ENCODE data around the gene CCDC43. TPM values are rescaled to one million over a fixed set of nuclear protein-coding genes. Genes with fewer than 3 reads are reported as not detected.
"Not testable (repeated sequence)": the region's sequence is repeated elsewhere in the genome, so short reads cannot be mapped to it uniquely, and the experiment has no call there.

The CCDC43 gene
- total RNA-seq, 3 donors from 2014 or later, result 14.3 to 19.1 (median 18.7) TPM

GRCh38 chr17:44636562-44636961, 53.0 kb downstream of the CCDC43 start:
- no peak for ATAC-seq
- Histone ChIP-seq H3K36me3 (ENCODE audit: low read depth) (no peaks in the 10 kb centered on the region), H3K4me1 (ENCODE audit: low read depth) (no peaks in the 10 kb centered on the region), H3K4me3 (no peak overlapping the region), H3K9me3 (no peaks in the 10 kb centered on the region)
- intact Hi-C loops (cut with DNase I, micrococcal nuclease), result loop anchor here in 1 of 2 donors (5.0 kb wide), 1 partner anchor 104 kb away; no protein-coding TSS in a partner anchor
- no peak for TF ChIP-seq CTCF (IDR thresholded peaks at IDR 0.05)
- DNase-seq, result no peak

DNA sequence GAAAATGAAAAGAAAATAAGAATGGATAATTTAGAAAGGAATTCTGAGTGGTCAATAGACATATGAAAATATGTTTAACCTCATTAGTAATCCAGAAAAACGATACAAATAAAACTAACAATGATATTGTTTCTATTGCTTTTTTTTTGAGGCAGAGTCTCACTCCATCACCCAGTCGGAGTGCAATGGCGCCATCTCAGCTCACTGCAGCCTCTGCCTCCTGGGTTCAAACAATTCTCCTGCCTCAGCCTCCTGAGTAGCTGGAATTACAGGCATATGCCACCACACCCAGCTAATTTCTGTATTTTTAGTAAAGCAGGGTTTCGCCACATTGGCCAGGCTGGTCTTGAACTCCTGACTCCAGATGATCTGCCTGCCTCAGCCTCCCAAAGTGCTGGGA, 55.2 kb downstream of the CCDC43 start:
- intact Hi-C loops (cut with DNase I, micrococcal nuclease); H3K4me3 ChIP-seq; ATAC-seq: not testable (repeated sequence)

GRCh38 chr17:44633998-44634397, 55.6 kb downstream of the CCDC43 start:
- H3K36me3 ChIP-seq (ENCODE audit: low read depth), result no peaks in the 10 kb centered on the region
- no peaks in the 10 kb centered on the region for H3K4me1 ChIP-seq (ENCODE audit: low read depth)
- H3K9me3 ChIP-seq, result no peaks in the 10 kb centered on the region
- ATAC-seq (no peak), DNase-seq (no peak)
- H3K4me3 ChIP-seq, result no peak overlapping the region
- intact Hi-C loops (cut with DNase I, micrococcal nuclease), result no loop called here
- no peak for TF ChIP-seq CTCF (IDR thresholded peaks at IDR 0.05)

More for the DNA sequence above, 55.2 kb downstream of the CCDC43 start:
- not testable (repeated sequence) for H3K36me3 ChIP-seq (ENCODE audit: low read depth); H3K9me3 ChIP-seq; H3K4me1 ChIP-seq (ENCODE audit: low read depth); DNase-seq

GRCh38 chr17:44630703-44631102, 58.9 kb downstream of the CCDC43 start:
- no peak for DNase-seq
- H3K36me3 ChIP-seq (ENCODE audit: low read depth), result no peaks in the 10 kb centered on the region
- intact Hi-C loops (cut with DNase I, micrococcal nuclease), result no loop called here
- TF ChIP-seq CTCF (IDR thresholded peaks at IDR 0.05), result no peak
- no peaks in the 10 kb centered on the region for H3K9me3 ChIP-seq
- no peak for ATAC-seq
- H3K4me1 ChIP-seq (ENCODE audit: low read depth), result no peaks in the 10 kb centered on the region
- no peak overlapping the region for H3K4me3 ChIP-seq

DNA sequence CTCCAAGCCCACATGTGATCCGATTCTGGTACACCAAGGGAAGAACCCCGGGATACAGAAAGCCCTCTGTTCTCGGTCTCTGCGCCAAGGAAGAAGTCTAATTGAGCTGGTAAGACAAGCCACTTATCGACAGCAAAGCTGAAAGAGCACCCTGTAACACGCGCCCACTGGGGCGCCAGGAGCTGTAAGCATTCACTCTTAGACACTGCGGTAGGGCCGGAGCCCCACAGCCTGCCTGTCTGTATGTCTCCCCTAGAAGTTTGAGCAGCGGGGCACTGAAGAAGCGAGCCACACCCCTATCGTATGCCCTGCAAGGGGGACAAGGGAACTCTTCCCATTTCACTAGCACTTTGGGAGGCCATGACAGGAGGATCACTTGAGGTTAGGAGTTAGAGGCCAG, 60.3 kb downstream of the CCDC43 start:
- ATAC-seq (no peak), DNase-seq (no peak)
- H3K4me1 ChIP-seq (ENCODE audit: low read depth), result no peaks in the 10 kb centered on the region
- no peaks in the 10 kb centered on the region for H3K9me3 ChIP-seq
- H3K4me3 ChIP-seq, result no peak overlapping the region
- TF ChIP-seq CTCF (IDR thresholded peaks at IDR 0.05), result no peak
- H3K36me3 ChIP-seq (ENCODE audit: low read depth), result no peaks in the 10 kb centered on the region
- intact Hi-C loops (cut with DNase I, micrococcal nuclease), result no loop called here

DNA sequence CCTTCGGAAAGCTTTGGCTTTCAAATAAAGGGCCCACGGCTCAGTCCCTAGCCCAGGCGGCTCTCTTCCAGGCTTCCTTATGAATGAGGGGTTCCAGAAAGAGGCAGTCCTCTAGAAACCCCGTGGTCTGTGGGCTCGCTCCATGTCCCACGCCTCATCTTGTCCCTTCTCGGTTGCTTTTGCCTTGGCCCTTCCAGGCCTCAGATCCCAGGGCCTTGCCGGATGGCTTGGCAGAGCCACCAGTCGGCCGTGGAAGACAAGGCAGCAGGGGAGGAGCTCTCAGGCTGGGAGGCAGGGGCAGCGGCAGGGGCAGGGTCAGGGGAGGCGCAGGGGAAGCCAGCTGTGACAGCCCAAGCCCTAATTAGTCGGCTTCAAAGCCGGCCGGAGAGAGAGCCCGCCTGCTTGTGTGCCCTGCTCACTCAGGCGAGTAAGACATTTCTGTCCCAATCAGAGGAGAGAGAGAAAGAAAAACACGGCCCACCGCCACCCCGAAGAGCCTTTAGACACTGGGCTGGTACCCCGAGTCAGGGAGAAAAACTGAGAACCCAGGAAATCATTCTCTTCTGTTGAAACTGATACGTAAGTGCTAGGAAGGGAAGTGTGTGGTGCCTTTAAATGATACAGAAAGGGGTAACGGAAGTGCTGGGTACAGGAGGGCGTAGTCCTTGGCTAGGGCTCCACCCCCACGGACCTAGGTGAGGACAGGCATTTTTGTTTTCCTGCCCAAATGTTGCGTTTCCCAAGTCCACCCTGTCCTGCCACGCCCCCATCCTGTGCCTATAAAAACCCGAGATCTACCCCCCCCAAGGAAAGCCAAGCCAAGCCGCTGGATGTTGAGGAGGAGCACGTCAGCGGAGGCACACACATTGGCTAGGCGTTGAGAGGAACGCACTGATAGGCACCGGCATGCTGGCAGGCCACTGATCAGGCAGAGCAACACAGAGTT, 61.1 kb downstream of the CCDC43 start:
- no peak for TF ChIP-seq CTCF (IDR thresholded peaks at IDR 0.05)
- intact Hi-C loops (cut with DNase I, micrococcal nuclease), result no loop called here
- DNase-seq (peak in 2 of 3 donors; percentile 5 to 54), ATAC-seq (peak; percentile 46)
- Histone ChIP-seq H3K4me3 (no peak overlapping the region), H3K4me1 (ENCODE audit: low read depth) (no peaks in the 10 kb centered on the region), H3K36me3 (ENCODE audit: low read depth) (no peaks in the 10 kb centered on the region), H3K9me3 (no peaks in the 10 kb centered on the region)
